Measurements from ENCODE around the gene RGS10. TPM values are rescaled to one million over a fixed set of nuclear protein-coding genes. Genes with fewer than 3 reads are reported as not detected.

The RGS10 gene
- total RNA-seq, 6 donors from 2014 or later = 11.7 to 39.3 (median 26.5) TPM

DNA sequence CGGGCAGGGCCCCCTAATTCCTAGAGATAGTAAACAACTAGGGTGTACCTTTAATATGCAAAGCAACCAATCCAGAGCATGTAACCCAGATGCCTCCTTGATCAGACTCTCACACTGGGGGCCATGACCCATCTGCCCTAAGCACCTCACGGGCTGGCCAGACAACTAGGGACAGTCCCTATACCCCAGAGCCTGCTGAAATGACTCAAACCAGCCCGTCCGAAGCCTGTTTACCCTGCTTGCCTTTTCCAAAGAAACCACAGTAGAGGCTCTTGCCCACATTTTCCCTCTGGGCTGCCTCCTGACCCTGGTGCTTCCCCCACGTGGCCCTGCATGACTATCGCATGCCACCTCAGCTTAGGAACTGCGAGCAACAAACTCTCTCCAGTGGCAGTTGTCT lies 46.2 kb downstream of the RGS10 start:
- TF ChIP-seq EP300 (IDR thresholded peaks at IDR 0.05) (no peak), POLR2AphosphoS5 (IDR thresholded peaks at IDR 0.05) (no peak), POLR2A (IDR thresholded peaks at IDR 0.05) (no peak)
- TF ChIP-seq, protein P1, sequence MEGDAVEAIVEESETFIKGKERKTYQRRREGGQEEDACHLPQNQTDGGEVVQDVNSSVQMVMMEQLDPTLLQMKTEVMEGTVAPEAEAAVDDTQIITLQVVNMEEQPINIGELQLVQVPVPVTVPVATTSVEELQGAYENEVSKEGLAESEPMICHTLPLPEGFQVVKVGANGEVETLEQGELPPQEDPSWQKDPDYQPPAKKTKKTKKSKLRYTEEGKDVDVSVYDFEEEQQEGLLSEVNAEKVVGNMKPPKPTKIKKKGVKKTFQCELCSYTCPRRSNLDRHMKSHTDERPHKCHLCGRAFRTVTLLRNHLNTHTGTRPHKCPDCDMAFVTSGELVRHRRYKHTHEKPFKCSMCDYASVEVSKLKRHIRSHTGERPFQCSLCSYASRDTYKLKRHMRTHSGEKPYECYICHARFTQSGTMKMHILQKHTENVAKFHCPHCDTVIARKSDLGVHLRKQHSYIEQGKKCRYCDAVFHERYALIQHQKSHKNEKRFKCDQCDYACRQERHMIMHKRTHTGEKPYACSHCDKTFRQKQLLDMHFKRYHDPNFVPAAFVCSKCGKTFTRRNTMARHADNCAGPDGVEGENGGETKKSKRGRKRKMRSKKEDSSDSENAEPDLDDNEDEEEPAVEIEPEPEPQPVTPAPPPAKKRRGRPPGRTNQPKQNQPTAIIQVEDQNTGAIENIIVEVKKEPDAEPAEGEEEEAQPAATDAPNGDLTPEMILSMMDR (IDR thresholded peaks at IDR 0.05) = no peak
- DNase-seq (no peak), ATAC-seq (ENCODE audit: low FRiP score in 2 of 2) (no peak)
- H3K27me3 ChIP-seq = no peaks in the 10 kb centered on the region
- no peak overlapping the region for H3K27ac ChIP-seq
- peaks cover 0 to 5% (median 4%) of the 10 kb centered on the region in 4 donors for H3K4me1 ChIP-seq
- 86 to 93% methylated on average over 7 of the region's 7 CpGs for WGBS, 2 donors
- no peaks in the 10 kb centered on the region for H3K36me3 ChIP-seq
- H3K4me3 ChIP-seq = no peak overlapping the region
- H3K9me3 ChIP-seq = no peaks in the 10 kb centered on the region

DNA sequence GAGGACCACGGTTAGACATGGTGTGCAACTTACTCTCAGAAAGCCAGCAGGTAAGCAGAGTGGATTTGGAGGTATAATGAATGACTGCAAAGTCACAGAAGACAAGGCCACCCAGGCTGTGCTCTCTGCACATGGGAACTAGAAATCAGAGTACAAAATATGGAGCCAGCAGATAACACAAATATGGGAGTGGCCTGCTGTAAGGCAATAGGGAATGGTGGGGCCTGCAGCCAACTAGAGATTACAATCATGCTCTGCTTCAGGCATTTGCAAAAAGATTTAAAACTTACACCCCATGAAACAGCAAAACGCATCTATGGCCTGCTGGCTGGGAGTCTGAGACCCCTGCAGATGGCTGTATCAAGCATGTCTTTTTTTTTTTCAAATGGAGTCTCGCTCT lies 47.0 kb downstream of the RGS10 start:
- WGBS, 2 donors = 96 to 97% methylated on average over 3 of the region's 3 CpGs
- no peak for TF ChIP-seq POLR2AphosphoS5 (IDR thresholded peaks at IDR 0.05)
- TF ChIP-seq POLR2A (IDR thresholded peaks at IDR 0.05) = no peak
- TF ChIP-seq, protein P1 (IDR thresholded peaks at IDR 0.05) = no peak
- no peak for TF ChIP-seq EP300 (IDR thresholded peaks at IDR 0.05)
- ATAC-seq (ENCODE audit: low FRiP score in 2 of 2) (no peak), DNase-seq (no peak)
- H3K9me3 ChIP-seq = no peaks in the 10 kb centered on the region
- no peaks in the 10 kb centered on the region for H3K36me3 ChIP-seq
- peaks cover 0 to 5% (median 4%) of the 10 kb centered on the region in 4 donors for H3K4me1 ChIP-seq
- H3K27ac ChIP-seq = no peak overlapping the region
- no peak overlapping the region for H3K4me3 ChIP-seq
- no peaks in the 10 kb centered on the region for H3K27me3 ChIP-seq

DNA sequence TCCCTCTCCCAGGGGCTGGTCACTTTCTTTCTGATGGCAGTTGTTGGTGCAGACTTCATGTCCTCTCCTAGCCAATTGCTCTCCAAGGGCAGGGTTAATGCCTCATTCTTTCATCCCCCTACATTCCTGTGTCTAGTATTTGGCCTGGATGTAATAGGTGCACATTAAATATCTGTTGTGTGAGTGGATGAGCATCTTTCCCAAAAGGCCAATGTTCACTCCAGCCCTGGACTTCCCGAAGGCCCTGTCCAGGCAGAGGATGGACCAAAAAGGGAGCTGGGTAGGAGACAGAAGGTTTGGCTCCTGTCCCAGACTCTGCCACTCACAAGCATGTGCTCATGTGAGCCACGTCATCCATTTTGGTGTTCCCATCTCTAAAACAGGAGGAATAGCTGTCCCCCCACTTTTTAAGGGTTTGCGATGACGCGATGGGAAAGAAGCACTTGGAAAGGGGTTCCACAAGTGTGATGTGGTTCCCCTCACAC lies 47.5 kb downstream of the RGS10 start:
- Histone ChIP-seq H3K36me3 (no peaks in the 10 kb centered on the region), H3K27ac (no peak overlapping the region), H3K4me3 (no peak overlapping the region), H3K27me3 (no peaks in the 10 kb centered on the region), H3K4me1 (peaks cover 0 to 6% (median 4%) of the 10 kb centered on the region in 4 donors), H3K9me3 (no peaks in the 10 kb centered on the region)
- DNase-seq = no peak
- ATAC-seq (ENCODE audit: low FRiP score in 2 of 2) = no peak
- TF ChIP-seq POLR2AphosphoS5 (IDR thresholded peaks at IDR 0.05) (no peak), POLR2A (IDR thresholded peaks at IDR 0.05) (no peak), EP300 (IDR thresholded peaks at IDR 0.05) (no peak)
- TF ChIP-seq, protein P1 (IDR thresholded peaks at IDR 0.05) = no peak
- WGBS, 2 donors = 93 to 95% methylated on average over 5 of the region's 5 CpGs

DNA sequence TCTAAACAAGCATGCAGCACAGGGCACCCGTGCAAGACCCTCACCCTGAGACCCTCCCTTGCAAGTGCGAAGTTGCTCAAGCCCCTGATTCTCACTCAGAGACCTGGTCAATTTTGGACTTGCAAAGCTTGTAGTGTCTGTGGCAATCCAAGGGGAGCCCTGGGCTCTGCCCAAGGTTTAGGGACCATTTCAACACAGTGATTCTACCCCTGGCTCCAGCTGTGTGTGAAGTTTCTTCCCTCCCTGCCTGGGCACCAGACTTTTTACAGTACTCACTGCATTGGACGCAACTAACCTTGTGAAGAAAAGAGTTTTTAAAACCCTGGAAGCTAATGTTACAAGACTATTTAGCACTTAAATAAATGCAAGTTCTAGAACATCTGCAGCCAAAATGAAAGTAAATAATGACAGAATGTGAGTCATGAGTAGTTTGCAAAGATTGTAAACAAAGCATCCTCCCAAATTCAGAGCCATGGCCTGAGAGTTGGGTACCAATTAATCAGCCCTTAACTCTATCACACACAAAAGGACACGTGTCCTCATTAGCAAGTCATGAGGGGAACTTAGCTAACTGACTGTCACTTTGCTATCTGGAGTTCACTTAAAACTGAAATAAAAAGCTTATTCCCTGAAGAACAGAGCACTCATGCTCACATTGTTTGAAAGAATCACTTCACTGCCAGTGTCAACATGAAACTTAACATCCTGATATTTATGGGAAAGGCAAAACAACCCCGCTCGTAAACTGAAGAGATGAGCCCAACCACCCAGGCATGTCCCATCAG lies 48.1 kb downstream of the RGS10 start:
- WGBS, 2 donors = 52 to 71% methylated on average over 4 to 6 of the region's 6 CpGs
- no peak overlapping the region for H3K27ac ChIP-seq
- no peak for ATAC-seq (ENCODE audit: low FRiP score in 2 of 2)

More for the DNA sequence above, 48.1 kb downstream of the RGS10 start:
- DNase-seq = no peak
- TF ChIP-seq, protein P1 (IDR thresholded peaks at IDR 0.05) = no peak
- TF ChIP-seq EP300 (IDR thresholded peaks at IDR 0.05) (no peak), POLR2A (IDR thresholded peaks at IDR 0.05) (no peak), POLR2AphosphoS5 (IDR thresholded peaks at IDR 0.05) (no peak)
- no peak overlapping the region for H3K4me3 ChIP-seq
- H3K4me1 ChIP-seq = peaks cover 5 to 12% (median 10%) of the 10 kb centered on the region in 4 donors
- no peaks in the 10 kb centered on the region for H3K36me3 ChIP-seq
- no peaks in the 10 kb centered on the region for H3K9me3 ChIP-seq
- H3K27me3 ChIP-seq = no peaks in the 10 kb centered on the region

Data from upper lobe of left lung (tissue), 6 donors.